Smooth muscle cell (in vitro differentiated cells): ENCODE data around the gene SLC26A9. TPM values are rescaled to one million over a fixed set of nuclear protein-coding genes. Genes with fewer than 3 reads are reported as not detected.
A peak's percentile ranks its signal among the peaks of the same experiment; 100 is the strongest.
"Not testable (repeated sequence)": the region's sequence is repeated elsewhere in the genome, so short reads cannot be mapped to it uniquely, and the experiment has no call there.

Experiments used
- DNase-seq: peaks from one replicate; lab custom pipeline; 2025; ENCODE audit not compliant: unreplicated experiment; lab: John Stamatoyannopoulos, UW
- H2AFZ ChIP-seq: fragments of 200-600 bp; sonication (generic); 2 replicates; pipeline ENCODE4 v1.6.0; 2016; ENCODE audit warnings: antibody characterized with exemption, low read depth, mild to moderate bottlenecking
- H3F3A ChIP-seq: fragments of 200-600 bp; sonication (generic); 2 replicates; pipeline ENCODE4 v1.6.0; 2017; ENCODE audit warnings: antibody characterized with exemption, low read depth
- H3K27ac ChIP-seq: fragments of 200-600 bp; sonication (generic); 2 replicates; pipeline ENCODE4 v1.5.1; 2016; ENCODE audit warnings: low read depth, mild to moderate bottlenecking
- H3K27me3 ChIP-seq: fragments of 200-600 bp; sonication (generic); 2 replicates; pipeline ENCODE4 v1.6.1; 2016; ENCODE audit warnings: low read depth, mild to moderate bottlenecking
- H3K36me3 ChIP-seq: fragments of 200-600 bp; sonication (generic); 2 replicates; pipeline ENCODE4 v1.5.1; 2016; ENCODE audit warnings: low read depth
- H3K4me1 ChIP-seq: fragments of 200-600 bp; sonication (generic); 2 replicates; pipeline ENCODE4 v1.5.1; 2016; ENCODE audit warnings: low read depth
- H3K4me2 ChIP-seq: fragments of 200-600 bp; sonication (generic); 2 replicates; pipeline ENCODE4 v1.6.0; 2016; ENCODE audit warnings: mild to moderate bottlenecking
- H3K4me3 ChIP-seq: fragments of 200-600 bp; sonication (generic); 2 replicates; pipeline ENCODE4 v1.5.1; 2016; ENCODE audit warnings: mild to moderate bottlenecking
- H3K79me2 ChIP-seq: fragments of 200-600 bp; sonication (generic); 2 replicates; pipeline ENCODE4 v1.6.0; 2016; ENCODE audit warnings: low read depth, mild to moderate bottlenecking
- H3K9ac ChIP-seq: fragments of 200-600 bp; sonication (generic); 2 replicates; pipeline ENCODE4 v1.6.0; 2016; ENCODE audit warnings: low read depth
- H3K9me3 ChIP-seq: fragments of 200-600 bp; sonication (generic); replicated peaks from 2 replicates; pipeline ENCODE4 v1.5.1; 2016; ENCODE audit warnings: low read depth
- H4K20me1 ChIP-seq: fragments of 200-600 bp; sonication (generic); 2 replicates; pipeline ENCODE4 v1.6.0; 2016; ENCODE audit warnings: low read depth
- WGBS: methylation state at CpG from one replicate; pipeline ENCODE4 v1.1.7; 2016; ENCODE audit warnings: low lambda C conversion rate; 5-methylcytosine and 5-hydroxymethylcytosine counted together
- polyA plus RNA-seq: library from polyadenylated mRNA; unstranded; fragments of >200 nt; fragmentation: Nextera tagmentation; extraction: Ambion mirVana; gene quantifications from 2 replicates; pipeline ENCODE4 v1.2.1, GENCODE V29; 2016
- total RNA-seq: library from RNA; depleted of rRNA; stranded (reverse); fragments of >200 nt; gene quantifications from 2 replicates; pipeline ENCODE4 v1.2.3, GENCODE V29; 2014
- TF ChIP-seq, protein P1 (sequence below): fragments of 200-600 bp; sonication (generic); IDR thresholded peaks from 2 replicates; pipeline ENCODE4 v1.5.1; 2017; ENCODE audit warnings: borderline replicate concordance, mild to moderate bottlenecking, antibody characterized with exemption; ENCODE audit not compliant: insufficient read depth, poor library complexity, severe bottlenecking

Gene SLC26A9
- total and polyA plus RNA-seq, 2 experiments from 2014 or later: not detected

DNA sequence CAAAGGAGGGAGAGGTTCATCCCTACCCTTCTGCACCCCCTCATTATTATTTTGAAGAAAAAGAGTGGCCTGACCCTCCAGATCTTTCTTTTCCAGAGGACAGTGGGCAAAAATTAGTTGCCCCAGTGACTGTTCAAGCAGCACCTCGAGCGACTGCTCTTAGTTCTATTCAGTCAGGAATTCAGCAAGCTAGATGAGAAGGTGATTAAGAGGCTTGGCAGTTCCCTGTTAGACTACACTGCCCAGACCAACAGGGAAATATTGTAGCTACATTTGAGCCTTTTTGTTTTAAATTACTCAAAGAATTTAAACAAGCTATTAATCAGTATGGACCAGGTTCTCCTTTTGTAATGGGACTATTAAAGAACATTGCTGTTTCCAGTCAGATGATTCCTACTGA lies 51.8 kb downstream of the SLC26A9 start:
- H3K9me3 ChIP-seq, H3K36me3 ChIP-seq, H3F3A ChIP-seq, H3K27ac ChIP-seq, H3K27me3 ChIP-seq, H3K4me1 ChIP-seq, H3K4me2 ChIP-seq, H4K20me1 ChIP-seq, H2AFZ ChIP-seq, H3K9ac ChIP-seq, H3K79me2 ChIP-seq, H3K4me3 ChIP-seq, DNase-seq: not testable (repeated sequence)
- WGBS: 75% methylated on average over 2 of the region's 2 CpGs

DNA sequence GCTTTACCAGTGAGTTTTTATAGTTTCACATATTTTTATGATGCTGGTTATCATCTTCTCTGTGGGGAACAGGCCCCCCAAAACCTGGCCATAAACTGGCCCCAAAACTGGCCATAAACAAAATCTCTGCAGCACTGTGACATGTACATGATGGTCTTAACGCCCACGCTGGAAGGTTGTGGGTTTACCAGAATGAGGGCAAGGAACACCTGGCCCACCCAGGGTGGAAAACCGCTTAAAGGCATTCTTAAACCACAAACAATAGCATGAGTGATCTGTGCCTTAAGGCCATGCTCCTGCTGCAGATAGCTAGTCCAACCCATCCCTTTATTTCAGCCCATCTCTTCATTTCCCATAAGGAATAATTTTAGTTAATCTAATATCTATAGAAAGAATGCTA lies 52.6 kb downstream of the SLC26A9 start:
- WGBS: 96% methylated on average over 3 of the region's 3 CpGs
- not testable (repeated sequence) for H3K4me1 ChIP-seq, H3K4me2 ChIP-seq, H3K79me2 ChIP-seq, H3K9me3 ChIP-seq, H3F3A ChIP-seq, H3K4me3 ChIP-seq, H2AFZ ChIP-seq, H3K27ac ChIP-seq, H3K27me3 ChIP-seq, H3K9ac ChIP-seq, H4K20me1 ChIP-seq, H3K36me3 ChIP-seq, DNase-seq

DNA sequence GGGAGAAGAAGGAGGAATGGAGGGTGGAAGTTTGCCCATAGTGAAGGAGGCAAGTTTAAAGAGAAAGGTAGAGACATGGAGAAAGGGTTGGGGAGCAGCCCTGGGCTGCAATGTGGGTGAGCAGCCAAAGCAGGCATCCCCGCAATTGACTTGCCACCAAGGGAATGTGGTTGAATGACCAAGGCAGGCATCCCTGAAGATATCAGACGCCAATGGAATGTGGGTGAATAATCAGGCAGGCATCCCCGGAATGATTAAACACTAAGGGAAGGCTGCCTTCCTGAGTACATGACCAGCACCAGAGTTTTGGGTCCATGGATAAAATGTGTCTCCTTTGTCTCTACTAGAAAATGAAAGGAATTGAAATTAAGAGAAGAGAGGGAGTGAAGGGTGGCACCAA lies 53.5 kb downstream of the SLC26A9 start:
- H3K4me1 ChIP-seq, H3K36me3 ChIP-seq, H4K20me1 ChIP-seq, H3K79me2 ChIP-seq, H3K9ac ChIP-seq, DNase-seq, H2AFZ ChIP-seq, H3K4me3 ChIP-seq, H3F3A ChIP-seq, H3K9me3 ChIP-seq, H3K27me3 ChIP-seq: not testable (repeated sequence)
- 42% methylated on average over 3 of the region's 3 CpGs for WGBS
- Histone ChIP-seq H3K4me2 (peak overlapping the region; percentile 46), H3K27ac (peak overlapping the region; percentile 17)

DNA sequence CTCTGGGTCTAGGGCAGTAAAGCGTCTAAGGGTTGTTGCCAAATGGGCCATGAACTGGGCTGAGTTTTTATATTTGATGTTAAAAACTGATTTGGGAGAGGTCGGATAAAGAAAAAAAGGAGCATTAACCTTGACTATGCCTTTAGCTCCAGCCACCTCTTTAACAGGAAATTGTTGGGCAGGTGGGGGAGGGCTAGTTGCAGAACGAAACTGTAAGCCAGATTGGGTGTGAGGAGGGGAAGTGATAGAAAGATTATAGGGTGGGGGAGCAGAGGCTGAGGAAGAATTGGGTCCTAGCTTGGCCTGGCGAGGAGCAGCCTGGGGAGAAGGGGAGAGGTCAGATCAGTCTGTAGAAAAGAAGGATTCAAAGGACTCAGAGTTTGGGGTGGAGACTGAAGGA lies 54.2 kb downstream of the SLC26A9 start:
- not testable (repeated sequence) for H3K9ac ChIP-seq, H3F3A ChIP-seq, H3K79me2 ChIP-seq, H3K4me1 ChIP-seq, H3K4me3 ChIP-seq, DNase-seq, H3K27ac ChIP-seq, H4K20me1 ChIP-seq, H3K27me3 ChIP-seq, H3K4me2 ChIP-seq, H2AFZ ChIP-seq, H3K36me3 ChIP-seq, H3K9me3 ChIP-seq
- 76% methylated on average over 4 of the region's 4 CpGs for WGBS

DNA sequence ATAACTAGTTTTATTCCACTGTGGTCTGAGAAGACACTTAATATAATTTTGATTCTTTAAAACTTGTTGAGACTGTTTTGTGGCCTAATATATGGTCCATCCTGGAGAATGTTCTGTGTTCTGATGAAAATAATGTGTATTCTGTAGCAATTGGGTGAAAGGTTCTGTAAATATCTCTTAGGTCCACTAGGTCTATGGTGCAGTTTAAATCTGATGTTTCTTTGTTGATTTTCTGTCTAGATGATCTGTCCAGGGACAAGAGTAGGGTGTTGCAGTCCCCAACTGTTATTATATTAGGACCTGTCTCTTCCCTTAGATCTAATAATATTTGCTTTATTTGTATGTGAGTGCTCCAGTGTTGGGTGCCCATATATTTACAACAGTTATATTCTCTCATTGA lies 59.5 kb downstream of the SLC26A9 start:
- Histone ChIP-seq H4K20me1 (no peaks in the 10 kb centered on the region), H3K27me3 (no peaks in the 10 kb centered on the region), H3K36me3 (peaks cover 2% of the 10 kb centered on the region), H3K4me3 (no peak overlapping the region), H3K4me1 (no peaks in the 10 kb centered on the region), H3K27ac (no peak overlapping the region), H3K9ac (no peak overlapping the region), H3F3A (no peaks in the 10 kb centered on the region), H3K79me2 (peaks cover 4% of the 10 kb centered on the region), H3K4me2 (no peak overlapping the region), H3K9me3 (no peaks in the 10 kb centered on the region), H2AFZ (no peak overlapping the region)
- TF ChIP-seq, protein P1, sequence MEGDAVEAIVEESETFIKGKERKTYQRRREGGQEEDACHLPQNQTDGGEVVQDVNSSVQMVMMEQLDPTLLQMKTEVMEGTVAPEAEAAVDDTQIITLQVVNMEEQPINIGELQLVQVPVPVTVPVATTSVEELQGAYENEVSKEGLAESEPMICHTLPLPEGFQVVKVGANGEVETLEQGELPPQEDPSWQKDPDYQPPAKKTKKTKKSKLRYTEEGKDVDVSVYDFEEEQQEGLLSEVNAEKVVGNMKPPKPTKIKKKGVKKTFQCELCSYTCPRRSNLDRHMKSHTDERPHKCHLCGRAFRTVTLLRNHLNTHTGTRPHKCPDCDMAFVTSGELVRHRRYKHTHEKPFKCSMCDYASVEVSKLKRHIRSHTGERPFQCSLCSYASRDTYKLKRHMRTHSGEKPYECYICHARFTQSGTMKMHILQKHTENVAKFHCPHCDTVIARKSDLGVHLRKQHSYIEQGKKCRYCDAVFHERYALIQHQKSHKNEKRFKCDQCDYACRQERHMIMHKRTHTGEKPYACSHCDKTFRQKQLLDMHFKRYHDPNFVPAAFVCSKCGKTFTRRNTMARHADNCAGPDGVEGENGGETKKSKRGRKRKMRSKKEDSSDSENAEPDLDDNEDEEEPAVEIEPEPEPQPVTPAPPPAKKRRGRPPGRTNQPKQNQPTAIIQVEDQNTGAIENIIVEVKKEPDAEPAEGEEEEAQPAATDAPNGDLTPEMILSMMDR: no peak
- no peak for DNase-seq

DNA sequence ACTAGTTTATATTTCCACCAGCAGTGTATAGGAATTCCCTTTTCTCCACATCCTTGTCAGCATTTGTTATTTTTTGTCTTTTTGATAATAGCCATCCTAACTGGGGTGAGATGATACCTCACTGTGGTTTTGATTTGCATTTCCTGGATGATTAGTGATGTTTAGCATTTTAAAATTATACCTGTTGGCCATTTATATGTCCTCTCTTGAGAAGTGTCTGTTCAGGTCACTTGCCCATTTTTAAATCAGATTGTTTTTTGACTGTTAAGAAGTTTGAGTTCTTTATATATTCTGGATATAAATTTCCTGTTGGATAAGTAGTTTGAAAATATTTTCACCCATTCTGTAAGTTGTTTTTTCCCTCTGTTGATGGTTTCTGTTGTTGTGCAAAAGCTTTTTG lies 62.3 kb downstream of the SLC26A9 start:
- DNase-seq: no peak
- H3K36me3 ChIP-seq: peaks cover 7% of the 10 kb centered on the region

More for the DNA sequence above, 62.3 kb downstream of the SLC26A9 start:
- Histone ChIP-seq H3K27me3 (no peaks in the 10 kb centered on the region), H4K20me1 (no peaks in the 10 kb centered on the region), H3K79me2 (peaks cover 4% of the 10 kb centered on the region), H3K4me3 (no peak overlapping the region), H3F3A (no peaks in the 10 kb centered on the region), H3K4me1 (no peaks in the 10 kb centered on the region), H3K4me2 (no peak overlapping the region), H3K9me3 (no peaks in the 10 kb centered on the region), H3K27ac (no peak overlapping the region), H2AFZ (no peak overlapping the region), H3K9ac (no peak overlapping the region)
- TF ChIP-seq, protein P1: no peak
